Skeletal muscle satellite cell (primary cell): Measurements from ENCODE around the gene SLC7A9.

ENCODE experiments used
- H3K27me3 ChIP-seq: 2 replicates; pipeline ENCODE4 v1.7.0; 2013; ENCODE audit warnings: low read length; ENCODE audit not compliant: control insufficient read depth, insufficient read depth
- H3K36me3 ChIP-seq: 2 replicates; pipeline ENCODE4 v1.7.0; 2013; ENCODE audit warnings: mild to moderate bottlenecking, control low read depth, low read length; ENCODE audit not compliant: insufficient read depth
- H3K4me1 ChIP-seq: 2 replicates; pipeline ENCODE4 v1.7.0; 2013; ENCODE audit warnings: low read length; ENCODE audit not compliant: control insufficient read depth, insufficient read depth
- H3K4me2 ChIP-seq: 2 replicates; pipeline ENCODE4 v1.7.0; 2013; ENCODE audit warnings: mild to moderate bottlenecking, low read length
- H3K4me3 ChIP-seq: 2 replicates; pipeline ENCODE4 v1.7.0; 2013; ENCODE audit warnings: low read length
- H3K9ac ChIP-seq: 2 replicates; pipeline ENCODE4 v1.7.0; 2013; ENCODE audit warnings: mild to moderate bottlenecking, low read depth, low read length, moderate library complexity
- H3K9me3 ChIP-seq: replicated peaks from 2 replicates; pipeline ENCODE4 v1.7.0; 2013; ENCODE audit warnings: mild to moderate bottlenecking, control low read depth, low read length

Gene SLC7A9

GRCh38 chr19:32822916-32823746 lies 46.4 kb downstream of the SLC7A9 start:
- Histone ChIP-seq H3K9ac (no peak overlapping the region), H3K27me3 (peaks cover 43% of the 10 kb centered on the region), H3K9me3 (no peaks in the 10 kb centered on the region), H3K4me3 (no peak overlapping the region), H3K4me1 (no peaks in the 10 kb centered on the region), H3K36me3 (no peaks in the 10 kb centered on the region), H3K4me2 (no peak overlapping the region)

GRCh38 chr19:32819419-32820400 lies 49.9 kb downstream of the SLC7A9 start:
- no peak overlapping the region for H3K4me3 ChIP-seq
- H3K27me3 ChIP-seq, result peaks cover 52% of the 10 kb centered on the region
- no peak overlapping the region for H3K9ac ChIP-seq
- no peaks in the 10 kb centered on the region for H3K4me1 ChIP-seq
- H3K36me3 ChIP-seq, result no peaks in the 10 kb centered on the region
- H3K9me3 ChIP-seq, result no peaks in the 10 kb centered on the region
- H3K4me2 ChIP-seq, result no peak overlapping the region

GRCh38 chr19:32818536-32818935 lies 51.0 kb downstream of the SLC7A9 start:
- Histone ChIP-seq H3K9ac (no peak overlapping the region), H3K9me3 (no peaks in the 10 kb centered on the region), H3K4me3 (no peak overlapping the region), H3K4me2 (no peak overlapping the region), H3K27me3 (peaks cover 40% of the 10 kb centered on the region), H3K4me1 (no peaks in the 10 kb centered on the region), H3K36me3 (no peaks in the 10 kb centered on the region)

DNA sequence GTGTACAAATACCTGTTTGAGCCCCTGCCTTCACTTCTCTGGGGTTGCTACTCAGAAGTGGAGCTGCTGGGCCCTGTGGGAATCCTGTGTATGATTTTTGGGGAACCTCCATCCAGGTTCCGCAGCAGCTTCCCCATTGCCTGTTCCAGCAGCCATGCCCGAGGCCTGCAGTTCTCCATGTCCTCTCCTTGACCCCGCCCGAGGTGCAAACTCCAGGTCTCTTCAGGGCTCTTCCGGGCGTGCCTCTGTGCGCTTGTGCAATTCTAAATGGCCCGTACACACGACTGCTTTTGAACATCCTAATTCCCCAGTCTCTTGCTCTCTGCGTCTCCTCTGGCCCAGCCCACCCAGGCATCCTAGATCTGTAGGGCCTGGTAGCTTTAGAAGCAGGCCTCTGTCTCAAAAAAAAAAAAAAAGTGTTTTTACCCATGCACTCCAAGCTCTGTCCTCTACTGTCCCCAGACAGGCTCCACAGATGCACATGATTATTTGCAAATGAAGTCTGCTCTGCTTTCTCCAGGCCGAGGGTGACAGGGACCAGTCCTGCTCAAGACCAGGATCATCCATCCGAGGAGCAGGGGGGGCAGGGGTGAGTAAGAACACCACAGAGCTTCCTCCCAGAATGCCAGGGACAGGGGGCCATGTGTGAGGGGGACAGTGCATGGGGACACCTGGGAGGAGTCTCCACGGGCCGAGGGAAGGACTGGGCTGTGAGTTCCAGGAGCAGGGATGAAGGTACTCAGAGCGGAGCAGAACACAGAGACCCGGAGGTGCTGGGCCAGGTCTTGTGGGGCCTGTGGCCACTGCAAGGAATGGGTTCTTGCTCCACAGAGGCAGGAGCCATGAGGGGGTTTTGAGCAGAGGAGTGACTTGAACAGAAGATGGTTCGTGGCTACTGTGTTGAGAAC lies 51.7 kb downstream of the SLC7A9 start:
- Histone ChIP-seq H3K27me3 (peaks cover 40% of the 10 kb centered on the region), H3K9ac (no peak overlapping the region), H3K4me3 (no peak overlapping the region), H3K9me3 (no peaks in the 10 kb centered on the region), H3K36me3 (no peaks in the 10 kb centered on the region), H3K4me1 (no peaks in the 10 kb centered on the region), H3K4me2 (no peak overlapping the region)

GRCh38 chr19:32816555-32817099 lies 52.9 kb downstream of the SLC7A9 start:
- Histone ChIP-seq H3K36me3 (no peaks in the 10 kb centered on the region), H3K27me3 (peaks cover 40% of the 10 kb centered on the region), H3K4me1 (no peaks in the 10 kb centered on the region), H3K9me3 (no peaks in the 10 kb centered on the region), H3K9ac (no peak overlapping the region), H3K4me3 (no peak overlapping the region), H3K4me2 (no peak overlapping the region)

DNA sequence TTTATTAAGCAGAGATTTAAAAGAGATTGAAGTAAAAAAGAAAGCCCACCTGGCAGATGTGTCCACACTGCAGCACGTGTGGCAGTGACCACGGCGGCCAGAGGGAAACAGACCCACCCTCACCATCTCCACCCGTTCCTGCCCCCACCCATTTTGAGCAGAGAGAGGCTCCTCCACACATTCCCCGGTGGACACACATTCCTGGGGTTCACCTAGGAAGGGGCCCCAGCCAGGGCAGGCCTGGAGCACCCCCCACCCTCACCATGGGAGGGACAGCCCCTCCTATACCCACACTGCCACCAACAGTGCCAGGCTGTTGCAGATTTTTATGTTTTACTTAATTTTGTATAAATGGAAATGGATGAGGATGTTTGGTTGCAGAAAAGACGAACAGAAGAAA lies 54.9 kb downstream of the SLC7A9 start:
- H3K9ac ChIP-seq, result no peak overlapping the region
- H3K27me3 ChIP-seq, result peaks cover 32% of the 10 kb centered on the region
- no peaks in the 10 kb centered on the region for H3K4me1 ChIP-seq
- H3K4me2 ChIP-seq, result no peak overlapping the region
- no peaks in the 10 kb centered on the region for H3K36me3 ChIP-seq
- H3K4me3 ChIP-seq, result no peak overlapping the region
- H3K9me3 ChIP-seq, result no peaks in the 10 kb centered on the region

GRCh38 chr19:32813862-32814425 lies 55.6 kb downstream of the SLC7A9 start:
- Histone ChIP-seq H3K4me2 (no peak overlapping the region), H3K36me3 (no peaks in the 10 kb centered on the region), H3K9me3 (no peaks in the 10 kb centered on the region), H3K27me3 (peaks cover 34% of the 10 kb centered on the region), H3K4me3 (no peak overlapping the region), H3K9ac (no peak overlapping the region), H3K4me1 (no peaks in the 10 kb centered on the region)

GRCh38 chr19:32812571-32812970 lies 57.0 kb downstream of the SLC7A9 start:
- Histone ChIP-seq H3K9me3 (no peaks in the 10 kb centered on the region), H3K27me3 (peaks cover 26% of the 10 kb centered on the region), H3K4me3 (no peak overlapping the region), H3K9ac (no peak overlapping the region), H3K36me3 (no peaks in the 10 kb centered on the region), H3K4me2 (no peak overlapping the region), H3K4me1 (no peaks in the 10 kb centered on the region)

DNA sequence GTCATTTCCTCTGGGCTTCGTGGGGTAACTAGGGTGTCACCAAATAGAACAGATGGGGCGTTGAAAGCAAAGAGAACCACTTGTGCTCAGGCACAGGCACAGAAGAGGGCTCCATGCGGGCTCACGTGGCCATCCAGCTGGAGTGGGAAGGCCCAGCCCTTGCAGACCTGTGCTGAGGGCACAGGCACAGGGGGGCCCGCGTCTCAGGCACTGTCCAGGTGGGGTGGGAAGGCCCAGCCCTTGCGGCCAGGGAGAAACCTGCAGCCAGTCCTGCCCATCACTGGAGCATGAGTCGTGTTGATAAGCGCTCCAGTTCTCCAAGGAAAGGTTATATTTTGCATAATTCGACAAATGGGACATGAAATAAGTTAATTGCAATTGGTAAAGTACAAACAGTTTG lies 57.5 kb downstream of the SLC7A9 start:
- Histone ChIP-seq H3K4me3 (no peak overlapping the region), H3K27me3 (peaks cover 23% of the 10 kb centered on the region), H3K4me2 (no peak overlapping the region), H3K9me3 (no peaks in the 10 kb centered on the region), H3K4me1 (no peaks in the 10 kb centered on the region), H3K9ac (no peak overlapping the region), H3K36me3 (no peaks in the 10 kb centered on the region)

GRCh38 chr19:32811151-32811550 lies 58.4 kb downstream of the SLC7A9 start:
- Histone ChIP-seq H3K9me3 (no peaks in the 10 kb centered on the region), H3K9ac (no peak overlapping the region), H3K4me3 (no peak overlapping the region), H3K4me1 (no peaks in the 10 kb centered on the region), H3K4me2 (no peak overlapping the region), H3K27me3 (peaks cover 16% of the 10 kb centered on the region), H3K36me3 (no peaks in the 10 kb centered on the region)
